Peyer's patch (tissue), 4 donors: ENCODE results near the gene SLC15A1.

Experiments
- POLR2A ChIP-seq, 2 donors: fragments of 450-650 bp; IDR thresholded peaks; one replicate each; pipeline ENCODE4 v1.5.1; 2017; ENCODE audit warnings: antibody characterized with exemption in 2 of 2, mild to moderate bottlenecking in 2 of 2, moderate library complexity in 2 of 2
- TF ChIP-seq, protein P1 (sequence below), 6 experiments: fragments of 450-650 bp in 4 of 6; fragments of 200-600 bp in 2 of 6; sonication (generic) in 1 of 6; IDR thresholded peaks; one replicate each; pipeline ENCODE4 v1.5.1; 2017 to 2019; ENCODE audit warnings: antibody characterized with exemption in 6 of 6, mild to moderate bottlenecking in 3 of 6, moderate library complexity in 1 of 6

DNA sequence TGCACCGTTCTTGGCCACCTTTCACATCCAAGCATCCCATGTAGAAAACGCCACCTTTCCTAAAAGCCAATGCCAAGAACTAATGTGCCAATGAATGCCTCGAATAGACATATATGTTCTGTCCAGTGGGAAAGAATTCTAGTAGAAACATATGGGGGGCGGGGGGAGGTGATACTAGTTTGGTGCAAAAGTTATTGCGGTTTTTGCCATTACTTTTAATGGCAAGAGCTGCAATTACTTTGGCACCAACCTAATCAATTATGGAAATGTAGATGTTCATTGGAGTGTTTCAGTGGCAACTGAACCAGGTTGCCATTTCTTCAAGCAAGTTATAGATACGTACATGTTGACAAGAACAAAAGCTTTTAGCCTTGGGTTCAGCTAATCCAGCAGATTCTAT is 34.6 kb downstream of the SLC15A1 start:
- TF ChIP-seq, protein P1, sequence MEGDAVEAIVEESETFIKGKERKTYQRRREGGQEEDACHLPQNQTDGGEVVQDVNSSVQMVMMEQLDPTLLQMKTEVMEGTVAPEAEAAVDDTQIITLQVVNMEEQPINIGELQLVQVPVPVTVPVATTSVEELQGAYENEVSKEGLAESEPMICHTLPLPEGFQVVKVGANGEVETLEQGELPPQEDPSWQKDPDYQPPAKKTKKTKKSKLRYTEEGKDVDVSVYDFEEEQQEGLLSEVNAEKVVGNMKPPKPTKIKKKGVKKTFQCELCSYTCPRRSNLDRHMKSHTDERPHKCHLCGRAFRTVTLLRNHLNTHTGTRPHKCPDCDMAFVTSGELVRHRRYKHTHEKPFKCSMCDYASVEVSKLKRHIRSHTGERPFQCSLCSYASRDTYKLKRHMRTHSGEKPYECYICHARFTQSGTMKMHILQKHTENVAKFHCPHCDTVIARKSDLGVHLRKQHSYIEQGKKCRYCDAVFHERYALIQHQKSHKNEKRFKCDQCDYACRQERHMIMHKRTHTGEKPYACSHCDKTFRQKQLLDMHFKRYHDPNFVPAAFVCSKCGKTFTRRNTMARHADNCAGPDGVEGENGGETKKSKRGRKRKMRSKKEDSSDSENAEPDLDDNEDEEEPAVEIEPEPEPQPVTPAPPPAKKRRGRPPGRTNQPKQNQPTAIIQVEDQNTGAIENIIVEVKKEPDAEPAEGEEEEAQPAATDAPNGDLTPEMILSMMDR (IDR thresholded peaks at IDR 0.05) = no peak
- TF ChIP-seq POLR2A (IDR thresholded peaks at IDR 0.05) = no peak
